GM19468 (cell line): Measurements from ENCODE around the gene PACSIN1.

Source experiments
- ATAC-seq: cut with Tn5 transposase; IDR thresholded peaks from one replicate; pipeline ENCODE4 v1.9.1; 2021; ENCODE audit warnings: mild to moderate bottlenecking, moderate library complexity, moderate number of reproducible peaks; ENCODE audit not compliant: unreplicated experiment; ENCODE audit errors: extremely low read depth

The PACSIN1 gene

DNA sequence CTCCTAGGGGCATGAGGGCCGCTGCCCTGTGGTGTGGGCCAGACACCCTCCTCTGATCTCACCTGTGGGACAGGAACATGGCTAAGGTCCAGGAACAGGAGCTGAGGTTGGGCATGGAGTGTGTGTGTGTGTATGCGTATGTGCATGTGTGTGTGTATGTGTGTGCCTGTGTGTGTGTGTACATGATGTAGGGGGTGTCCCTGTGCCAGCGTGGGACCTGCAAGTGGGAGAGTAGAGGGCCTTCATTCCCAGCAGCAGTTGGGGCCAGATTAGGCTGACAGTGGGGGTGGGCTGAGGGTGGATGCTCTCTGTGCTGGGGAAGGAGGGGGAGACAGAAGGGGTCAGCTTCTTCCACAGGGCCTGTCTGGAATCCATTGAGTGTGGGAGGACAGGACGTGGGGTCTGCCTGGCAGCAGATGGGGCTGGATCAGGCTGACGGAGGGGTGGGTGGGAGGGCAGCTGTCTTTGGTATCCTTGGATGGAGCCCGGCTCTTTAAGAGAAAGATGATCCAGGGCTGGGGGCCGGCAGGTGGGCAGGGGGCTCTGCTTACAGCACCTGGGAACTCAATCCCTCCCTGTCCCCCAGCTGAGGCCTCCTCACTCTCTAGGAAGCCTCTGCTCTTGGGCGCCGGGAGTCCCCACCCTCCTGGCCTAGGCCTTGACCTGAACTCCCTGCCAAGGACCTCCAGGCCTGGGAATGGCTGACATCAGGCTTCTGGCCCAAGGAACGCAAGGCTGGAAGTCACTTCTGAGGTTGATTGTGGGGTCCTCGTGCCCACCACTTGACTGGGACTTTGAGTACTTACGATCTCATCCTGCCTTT, 46.2 kb downstream of the PACSIN1 start:
- no peak for ATAC-seq

DNA sequence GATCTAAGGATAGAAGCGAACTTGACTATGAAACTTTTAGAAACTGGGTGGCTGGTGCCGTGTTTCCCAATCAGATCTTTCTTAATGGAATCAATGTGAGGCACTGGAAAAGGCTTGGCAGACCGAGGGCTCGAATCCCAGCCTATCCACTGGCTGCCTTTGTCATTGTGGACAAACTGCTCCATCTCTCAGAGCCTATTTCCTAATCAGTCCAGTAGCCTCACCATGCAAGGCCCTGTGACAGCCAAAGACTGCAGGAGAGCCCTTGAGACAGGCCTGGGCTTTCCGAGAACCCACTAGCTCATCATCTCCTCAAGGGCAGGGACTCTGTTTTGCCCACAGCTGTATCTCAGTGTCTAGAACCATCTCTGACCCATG, 46.9 kb downstream of the PACSIN1 start:
- no peak for ATAC-seq

DNA sequence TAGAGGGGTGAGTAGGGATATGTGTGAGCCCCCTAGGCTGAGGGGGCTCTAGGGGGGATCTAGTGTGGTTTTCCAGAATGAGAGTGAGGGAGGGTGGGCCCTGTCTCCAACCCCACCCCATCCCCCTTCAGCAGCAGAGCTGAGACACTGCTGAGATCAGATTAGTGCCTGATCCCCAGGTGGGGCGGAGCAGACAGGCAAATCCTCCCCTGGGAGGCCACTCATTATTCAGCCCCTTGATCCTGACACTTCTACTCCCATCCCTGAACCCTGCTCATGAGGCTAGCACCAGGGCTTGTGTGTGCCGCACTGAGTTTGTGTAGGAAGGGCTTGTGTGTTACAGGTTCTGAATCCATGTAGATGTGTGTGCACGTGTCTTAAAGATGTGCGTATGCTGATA, 47.8 kb downstream of the PACSIN1 start:
- ATAC-seq = no peak

DNA sequence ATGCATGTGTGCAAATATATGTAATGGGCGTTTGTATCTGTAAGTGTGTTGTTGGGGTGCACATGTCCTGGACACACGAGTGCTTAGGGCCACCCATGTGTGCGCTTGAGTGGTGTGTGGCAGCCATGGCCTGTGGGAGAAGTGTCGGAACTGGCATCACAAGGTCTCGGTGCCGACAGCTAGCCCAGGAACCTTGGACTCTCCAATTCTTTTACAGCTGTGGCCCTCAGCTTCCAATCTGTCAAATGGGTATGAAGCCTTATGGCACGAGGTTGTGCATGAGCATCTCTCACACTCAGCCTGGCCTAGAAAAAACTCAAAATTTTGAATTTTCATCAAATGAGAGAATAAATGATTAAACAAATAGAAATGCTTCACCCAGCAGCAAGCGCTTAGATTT, 48.2 kb downstream of the PACSIN1 start:
- no peak for ATAC-seq

DNA sequence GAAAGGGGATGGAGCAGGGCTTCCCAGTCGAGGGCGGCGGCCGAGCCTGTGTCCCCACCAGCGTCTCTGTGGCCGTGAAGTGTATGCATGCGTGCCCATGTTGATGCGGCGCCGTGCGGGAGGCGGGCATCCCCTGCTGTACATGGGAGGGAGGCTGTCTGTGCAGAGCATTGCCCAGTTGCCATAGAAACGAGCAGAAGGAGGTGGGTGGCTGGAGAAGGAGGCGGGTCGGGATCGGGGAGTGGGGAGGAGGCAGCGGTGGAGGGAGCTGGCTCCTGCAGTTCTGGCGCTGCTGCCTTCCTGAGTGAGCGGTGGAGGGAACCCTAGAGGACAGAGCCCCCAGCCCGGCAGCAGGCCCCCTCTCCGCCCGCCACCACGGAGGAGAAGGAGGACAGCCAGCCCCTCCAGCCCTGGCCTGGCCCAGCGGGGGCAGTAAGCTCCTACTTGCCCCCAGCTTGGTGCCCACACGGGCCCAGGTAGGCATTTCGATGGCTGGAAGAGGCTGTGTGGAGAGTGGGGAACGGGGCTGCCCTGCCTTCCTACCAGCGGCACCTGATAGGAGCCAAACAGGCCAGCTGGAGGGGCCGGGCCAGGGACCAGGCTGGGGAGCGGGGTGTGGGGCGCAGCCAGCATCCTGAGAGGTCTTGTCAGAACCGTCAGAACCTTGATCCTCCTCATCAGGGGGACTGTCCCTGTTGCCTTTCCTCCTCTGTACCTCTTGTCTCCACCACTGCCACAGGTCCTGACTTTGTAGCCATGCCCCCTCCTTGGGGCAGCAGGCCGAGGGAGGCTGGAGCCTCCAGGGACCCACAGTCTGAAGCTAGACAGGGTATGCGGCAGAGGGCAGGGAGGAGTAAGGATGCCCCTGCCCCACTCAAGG, 49.0 kb downstream of the PACSIN1 start:
- no peak for ATAC-seq

DNA sequence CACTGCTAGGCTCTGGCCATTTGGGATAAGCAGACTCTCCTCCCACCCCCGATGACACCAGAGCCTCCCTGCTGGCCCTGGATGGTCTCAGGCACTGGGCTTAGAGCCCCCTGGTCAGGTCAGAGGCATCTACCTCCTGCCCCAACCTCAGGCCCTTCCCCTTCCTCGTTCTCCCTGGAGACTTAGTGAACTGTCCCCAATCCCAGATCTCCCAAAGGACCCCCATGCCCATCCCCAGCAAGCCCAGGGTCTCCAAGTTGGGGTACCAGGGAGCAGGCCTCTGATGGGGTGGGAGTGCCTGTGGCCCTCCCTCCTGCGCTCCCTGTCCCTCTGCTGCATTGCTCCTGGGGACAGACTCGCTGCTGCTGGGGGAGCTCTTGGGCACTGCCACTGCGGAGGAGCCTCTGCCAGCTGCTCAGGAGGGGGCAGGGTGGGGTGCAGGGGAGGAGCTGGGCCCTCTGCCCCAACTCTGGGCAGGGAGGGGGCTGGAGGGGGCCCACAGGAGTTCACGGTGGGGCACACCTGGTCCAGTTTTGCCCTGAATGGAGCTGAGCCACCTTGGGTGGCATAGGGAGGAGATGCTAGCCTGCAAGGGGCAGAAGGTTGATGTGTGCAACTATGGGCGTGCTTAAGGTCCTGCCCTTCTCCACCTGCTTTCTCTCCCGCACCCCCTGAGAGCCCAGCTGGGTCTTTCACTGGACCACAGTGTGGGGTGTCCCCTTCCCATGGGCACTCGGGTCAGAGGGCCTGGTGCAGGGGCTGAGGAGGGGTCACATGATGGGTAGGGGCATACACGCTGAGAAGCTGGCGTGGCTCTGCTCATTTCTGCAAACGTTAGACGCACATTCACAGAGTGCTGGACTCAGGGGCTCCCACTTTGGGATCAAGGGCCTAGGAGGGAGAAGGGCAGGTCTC, 49.9 kb downstream of the PACSIN1 start:
- no peak for ATAC-seq

DNA sequence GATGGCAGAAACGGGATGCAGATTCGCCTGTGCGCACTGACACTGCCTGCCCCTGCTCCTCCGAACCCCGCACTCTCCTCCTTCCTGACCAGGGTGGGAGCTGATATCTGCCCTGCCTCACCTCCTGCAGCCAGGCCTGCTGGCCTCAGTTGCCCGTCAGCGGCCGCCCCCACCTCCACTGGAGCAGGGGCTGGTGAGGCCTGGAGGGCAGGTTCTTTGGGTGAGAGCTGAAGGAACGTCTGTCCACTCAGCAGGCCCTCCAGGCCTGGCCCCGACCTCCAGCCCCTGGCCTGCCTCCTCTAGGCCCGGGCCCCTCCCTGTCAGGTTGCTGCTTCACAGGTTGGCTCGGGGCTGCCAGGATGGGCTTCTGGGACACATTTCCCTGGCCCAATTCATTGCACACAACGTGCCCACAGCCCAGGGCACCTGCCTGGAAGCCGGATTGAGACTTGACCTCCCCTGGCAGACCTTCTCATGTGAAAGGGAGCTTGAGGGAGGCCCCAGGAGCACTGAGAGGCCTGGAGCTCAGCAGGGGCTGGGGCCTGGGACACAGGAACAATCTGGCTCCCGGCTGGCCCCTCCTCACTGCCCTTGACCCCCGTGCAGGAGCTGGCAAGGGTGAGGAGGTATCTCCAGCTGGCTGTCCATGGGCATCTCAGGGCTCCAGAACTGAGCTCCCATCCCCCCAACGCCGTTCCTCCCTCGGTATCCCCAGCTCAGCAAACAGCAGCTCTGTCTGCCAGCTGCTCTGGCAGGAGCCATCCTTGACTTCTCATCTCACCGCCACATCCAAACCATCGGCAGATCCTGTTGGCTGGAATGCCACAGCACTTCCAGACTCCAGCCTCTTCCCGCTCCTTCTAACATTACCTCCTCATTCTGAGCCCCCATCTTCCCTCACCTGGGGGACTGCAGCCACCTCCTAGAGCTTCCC, 50.8 kb downstream of the PACSIN1 start:
- no peak for ATAC-seq

DNA sequence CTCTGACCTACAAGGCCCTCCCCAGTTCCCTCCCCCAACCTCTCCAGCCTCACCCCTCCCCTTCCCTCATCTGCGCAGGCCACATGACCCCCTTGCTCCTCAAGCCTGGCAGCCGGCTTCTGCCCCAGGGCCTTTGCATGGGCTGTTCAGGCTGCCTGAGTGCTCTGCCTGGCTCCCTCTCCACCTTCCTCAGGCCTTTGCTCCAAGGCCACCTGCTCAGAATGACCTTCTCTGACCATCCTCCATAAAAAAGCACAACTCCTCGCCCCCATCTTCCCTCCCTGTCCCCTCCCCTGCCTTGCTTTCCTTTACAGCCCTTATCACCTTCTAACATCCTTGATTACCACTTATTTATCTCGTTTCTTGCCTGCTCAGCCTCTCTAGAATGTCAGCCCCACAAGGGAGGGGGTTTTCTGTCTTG, 51.6 kb downstream of the PACSIN1 start:
- ATAC-seq = no peak

DNA sequence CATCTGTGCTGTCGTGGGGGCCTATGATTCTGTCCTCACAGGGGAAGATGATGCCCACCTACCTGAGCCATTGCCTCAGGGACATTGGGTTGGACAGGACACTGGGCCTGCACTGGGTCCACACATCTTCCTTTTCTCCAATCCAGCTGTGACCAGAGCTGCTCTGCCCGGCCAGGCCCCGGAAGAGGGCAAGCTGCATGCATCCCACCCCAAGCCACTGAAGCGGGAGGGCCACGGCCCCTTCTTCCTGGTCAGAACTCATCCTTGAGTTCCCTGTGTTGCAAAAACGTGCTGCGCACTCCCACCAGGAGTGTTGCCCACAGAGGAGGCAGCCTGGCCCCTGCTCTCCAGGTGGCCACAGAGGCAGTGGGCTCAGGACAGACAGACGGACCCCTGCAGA, 52.1 kb downstream of the PACSIN1 start:
- no peak for ATAC-seq

DNA sequence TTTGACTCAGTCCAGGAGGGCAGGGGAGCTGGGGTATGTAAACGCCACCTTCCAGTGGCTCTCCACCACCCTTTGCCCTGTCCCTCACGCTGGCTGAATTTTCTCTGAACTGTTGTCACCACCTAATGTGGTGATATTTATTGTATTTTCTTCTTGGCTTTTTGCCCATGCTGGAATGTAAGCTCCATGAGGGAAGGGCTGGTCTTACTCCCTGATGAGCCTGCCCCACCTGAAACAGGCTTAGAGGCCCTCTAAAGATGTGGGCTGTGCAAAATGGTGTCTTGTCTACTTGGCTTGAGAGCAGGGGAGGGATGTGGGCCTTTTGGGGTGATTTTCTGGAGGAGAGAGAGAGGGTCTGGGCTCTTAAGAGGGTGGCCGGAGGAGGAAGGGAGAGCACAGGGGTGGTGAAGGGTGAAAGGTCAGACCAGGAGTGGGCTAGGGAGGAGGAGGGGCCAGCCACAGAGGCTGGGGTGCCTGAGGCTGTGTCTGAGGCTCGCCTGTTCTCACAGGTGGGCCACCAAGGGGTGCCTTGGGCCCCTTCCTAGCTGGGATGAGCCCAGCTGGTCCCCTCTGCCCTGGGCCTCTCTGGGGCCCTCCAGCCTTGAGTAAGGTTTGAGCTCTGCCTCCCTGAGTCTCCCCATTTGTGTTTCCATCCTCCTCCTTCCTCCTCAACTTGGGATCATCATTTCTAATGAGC, 52.9 kb downstream of the PACSIN1 start:
- no peak for ATAC-seq

DNA sequence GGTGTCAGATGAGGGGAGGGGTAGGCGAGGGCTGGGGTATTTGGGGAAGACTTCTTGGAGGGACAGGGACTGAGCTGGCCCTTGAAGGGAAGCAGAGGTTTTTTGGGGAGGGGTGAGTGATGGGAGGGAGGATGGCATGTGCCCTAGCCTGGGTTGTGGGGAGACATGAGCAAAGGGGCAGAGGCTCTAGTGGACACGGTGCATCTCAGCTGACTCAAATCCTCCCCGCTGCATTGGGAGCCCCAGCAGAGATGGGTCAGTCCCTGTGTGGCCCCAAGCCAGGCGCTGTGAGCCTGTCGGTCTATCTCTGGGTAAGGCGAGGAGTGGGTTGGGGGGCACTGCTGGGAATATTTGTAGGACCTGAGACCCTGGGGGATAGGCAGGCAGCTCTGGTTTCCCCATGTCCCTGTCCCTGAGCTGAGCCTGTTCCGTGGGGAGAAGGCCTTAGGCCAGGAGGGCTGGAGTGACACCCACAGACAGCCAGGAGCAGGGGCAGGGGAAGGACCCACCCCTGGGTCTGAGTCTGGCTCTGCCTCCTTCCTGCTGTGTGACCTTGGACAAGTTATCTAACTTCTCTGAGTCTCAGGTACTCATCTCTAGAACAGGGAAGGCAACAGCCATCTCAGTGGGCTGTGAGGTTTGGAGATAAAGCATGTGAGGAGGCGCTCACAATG, 54.2 kb downstream of the PACSIN1 start:
- no peak for ATAC-seq

DNA sequence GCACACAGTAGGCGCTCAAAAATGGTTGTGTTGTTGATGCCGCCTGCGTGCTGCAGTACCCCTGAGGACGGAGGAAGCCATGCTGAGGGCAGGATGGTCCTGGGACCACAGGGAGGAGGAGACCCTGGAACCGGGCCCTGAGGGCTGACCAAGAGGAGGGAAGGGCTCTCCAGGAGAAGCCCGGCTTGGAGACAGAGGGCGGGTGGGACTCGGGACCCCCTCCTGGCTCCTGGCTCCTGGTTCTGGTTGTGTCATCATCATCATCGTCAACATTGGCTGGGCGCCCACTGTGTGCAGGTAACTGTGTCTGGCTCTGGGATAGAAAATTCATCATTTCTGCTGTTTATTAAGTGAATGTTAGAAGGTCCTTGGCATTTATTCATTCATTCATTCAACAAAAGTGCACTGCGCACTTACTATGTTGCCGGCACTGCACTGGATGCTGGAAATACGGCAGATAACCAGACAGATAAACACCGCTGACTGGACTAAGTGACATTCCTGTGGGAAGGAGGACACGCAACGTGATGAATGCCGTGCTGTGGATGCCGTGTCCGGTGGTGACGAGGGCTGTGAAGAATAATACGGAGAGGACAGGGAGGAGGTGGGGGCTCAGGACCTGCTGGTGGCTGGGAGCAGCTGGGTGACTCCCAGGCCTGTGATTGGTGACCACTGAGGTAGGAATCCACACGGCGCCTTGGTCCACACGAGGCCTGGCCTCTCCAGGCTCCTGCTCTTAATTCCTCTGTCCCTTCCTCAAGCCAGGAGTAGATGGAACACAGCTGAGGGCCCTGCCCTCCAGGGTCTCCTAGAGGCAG, 55.0 kb downstream of the PACSIN1 start:
- no peak for ATAC-seq

DNA sequence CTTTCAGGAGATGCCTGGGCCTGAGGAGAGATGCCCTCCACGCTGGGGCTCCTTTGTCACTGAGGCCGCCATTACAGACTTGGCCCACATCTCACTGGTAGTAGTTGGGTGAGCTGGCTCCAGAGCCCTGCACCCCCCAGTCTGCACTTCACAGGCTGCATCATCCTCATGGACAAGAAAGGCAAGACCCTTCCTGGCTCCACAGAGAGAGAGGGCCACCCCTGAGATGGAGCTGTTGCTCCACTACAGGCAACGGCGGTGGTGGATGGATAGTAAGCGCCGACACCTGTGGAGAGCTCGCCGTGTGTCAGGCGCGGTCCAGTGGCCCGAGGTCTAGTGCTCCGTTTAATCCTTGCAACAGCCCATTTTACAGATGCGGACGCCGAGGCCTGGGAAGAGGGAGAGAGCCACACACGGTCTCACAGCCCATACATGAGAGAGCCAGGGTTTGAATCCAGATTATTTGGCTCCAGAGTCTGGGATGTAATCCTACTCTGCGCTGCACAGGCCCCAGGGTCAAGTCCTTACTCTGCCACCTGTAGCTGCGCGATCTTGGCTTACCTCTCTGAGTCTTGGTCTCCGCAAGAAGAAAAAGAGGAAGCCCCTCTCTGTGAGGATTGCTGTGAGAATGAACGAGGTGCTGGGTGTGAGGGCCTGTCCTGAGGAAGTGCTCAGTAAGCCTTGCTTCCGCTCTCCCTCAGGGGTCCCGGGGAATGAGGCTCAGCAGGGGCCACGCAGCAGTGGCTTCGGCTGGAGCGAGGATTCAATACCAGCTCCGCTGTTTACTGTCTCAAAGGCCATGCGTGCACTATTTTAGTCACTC, 55.8 kb downstream of the PACSIN1 start:
- ATAC-seq = no peak

DNA sequence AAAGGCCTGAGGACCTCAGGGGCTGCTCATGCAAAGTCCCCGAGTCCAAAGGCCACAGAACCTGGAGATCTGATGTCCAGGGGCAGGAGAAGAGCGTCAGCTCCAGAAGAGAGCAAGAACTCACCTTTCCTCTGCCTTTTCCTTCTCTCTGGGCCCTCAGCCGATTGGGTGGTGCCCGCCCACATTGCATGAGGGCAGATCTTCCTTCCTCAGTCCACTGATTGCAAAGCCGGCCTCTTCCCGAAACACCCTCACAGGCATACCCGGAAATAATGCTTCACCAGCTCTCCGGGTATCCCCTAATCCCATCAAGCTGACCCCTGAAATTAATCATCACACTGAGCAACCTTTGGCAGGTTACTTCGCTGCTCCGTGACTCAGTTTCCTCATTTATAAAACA, 56.9 kb downstream of the PACSIN1 start:
- no peak for ATAC-seq

DNA sequence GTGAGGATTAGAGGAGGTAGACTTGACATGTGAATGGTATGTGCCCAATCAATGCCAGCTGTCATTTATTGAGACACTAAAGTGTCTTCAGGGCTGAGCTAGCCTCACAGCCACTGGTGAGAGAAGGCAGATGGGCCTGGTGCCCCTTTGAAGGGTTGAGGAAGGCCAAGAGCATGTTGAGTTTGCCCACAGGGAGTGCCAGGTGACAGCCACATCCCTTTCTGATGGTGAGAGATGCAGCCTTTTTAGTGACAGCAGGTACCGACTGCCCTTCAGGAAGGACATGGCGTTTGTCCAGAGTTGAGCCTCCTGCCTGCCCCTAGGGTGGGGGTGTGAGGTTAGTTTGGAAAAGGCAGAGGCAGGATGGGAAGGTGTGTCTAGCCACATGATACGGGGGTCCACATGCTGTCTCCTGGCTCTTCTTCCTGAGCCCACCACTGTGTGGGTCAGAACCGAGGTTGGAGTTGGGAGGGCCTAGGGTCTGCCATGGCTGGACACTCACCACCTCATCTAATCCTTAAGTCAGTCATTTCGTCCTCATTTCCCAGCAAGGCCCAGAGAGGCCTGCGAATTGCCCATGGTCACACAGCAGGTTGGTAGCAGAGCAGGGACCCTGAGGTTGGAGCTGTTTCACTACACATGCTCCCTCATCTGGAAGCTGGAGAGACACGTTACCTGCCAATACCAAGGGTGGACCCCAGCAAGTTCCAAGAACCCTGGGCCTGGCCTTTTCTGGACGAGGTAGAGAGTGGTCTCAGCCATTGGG, 57.7 kb downstream of the PACSIN1 start:
- no peak for ATAC-seq

DNA sequence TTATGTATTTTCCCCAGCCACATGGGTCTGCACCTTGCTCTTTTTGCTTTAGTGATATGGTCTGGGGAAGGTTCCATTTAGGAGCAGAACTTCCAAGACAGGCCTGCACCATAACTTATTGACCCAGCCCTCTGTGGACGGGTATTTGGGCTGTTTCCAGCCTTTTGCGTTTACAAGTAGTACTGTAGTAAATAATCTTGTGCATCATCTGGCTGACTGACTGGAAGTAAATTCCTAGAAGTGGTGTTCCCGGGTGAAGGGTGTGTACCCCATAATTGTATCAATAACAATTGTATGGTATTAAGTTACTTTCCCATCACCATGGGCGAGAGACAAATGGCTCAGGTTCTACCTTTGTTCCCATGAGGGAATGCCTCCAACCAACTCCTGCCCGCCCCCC, 58.6 kb downstream of the PACSIN1 start:
- ATAC-seq = no peak
